Lower lobe of right lung (tissue), 2 donors: Measurements from ENCODE around the gene FUS. TPM values are rescaled to one million over a fixed set of nuclear protein-coding genes. Genes with fewer than 3 reads are reported as not detected.

Experiments used
- ATAC-seq, 2 donors: fragments of 200-7000 bp; cut with Tn5 transposase; one replicate each; pipeline ENCODE4 v1.9.1; 2020 to 2022; ENCODE audit warnings: mild to moderate bottlenecking in 2 of 2, moderate library complexity in 2 of 2
- DNase-seq: peaks from one replicate; pipeline ENCODE4 v3.0.0-alpha.2; 2020
- H3K27ac ChIP-seq: fragments of 200-600 bp; one replicate; pipeline ENCODE4 v1.8.0; 2022
- H3K27me3 ChIP-seq: fragments of 200-600 bp; one replicate; pipeline ENCODE4 v1.8.0; 2022; ENCODE audit warnings: low read depth
- H3K36me3 ChIP-seq: fragments of 200-600 bp; one replicate; pipeline ENCODE4 v1.8.0; 2022; ENCODE audit warnings: mild to moderate bottlenecking
- H3K4me1 ChIP-seq: fragments of 200-600 bp; one replicate; pipeline ENCODE4 v1.8.0; 2022
- H3K4me3 ChIP-seq: fragments of 200-600 bp; one replicate; pipeline ENCODE4 v1.8.0; 2022; ENCODE audit warnings: mild to moderate bottlenecking
- H3K9me3 ChIP-seq: fragments of 200-600 bp; one replicate; pipeline ENCODE4 v1.8.0; 2022
- CTCF ChIP-seq: fragments of 200-600 bp; IDR thresholded peaks from one replicate; pipeline ENCODE4 v1.8.0; 2022; ENCODE audit warnings: antibody characterized with exemption, mild to moderate bottlenecking
- intact Hi-C: fragments of 100-400 bp; cut with DNase I; formaldehyde crosslinking; loops from one replicate; pipeline ENCODE4 v1.11.0; 2022
- total RNA-seq: library from RNA; stranded (reverse); fragmentation: NEBNext Ultra II Directional; extraction: Animal tissue kit (Norgen Biotek cat#: 25700); gene quantifications from one replicate; pipeline ENCODE4 v1.2.1, GENCODE V29; 2021
- donor health status: DM: no; HTN: yes; CAD: no; lungs with severe emphysema.

The FUS gene
- total RNA-seq, 1 donor from 2014 or later = 179 TPM

- ATAC-seq = no peak
- DNase-seq = no peak
- intact Hi-C loops = no loop called here
- H3K36me3 ChIP-seq = peaks cover 66% of the 10 kb centered on the region
- H3K4me1 ChIP-seq = peaks cover 43% of the 10 kb centered on the region
- TF ChIP-seq CTCF = no peak
- no peaks in the 10 kb centered on the region for H3K27me3 ChIP-seq
- H3K27ac ChIP-seq = no peak overlapping the region
- H3K4me3 ChIP-seq = no peak overlapping the region
- H3K9me3 ChIP-seq = no peaks in the 10 kb centered on the region
These were observed 3.8 kb downstream of the FUS start for GRCh38 chr16:31183432-31184428.

- H3K27me3 ChIP-seq = no peaks in the 10 kb centered on the region
- no peaks in the 10 kb centered on the region for H3K9me3 ChIP-seq
- ATAC-seq = no peak
- H3K4me1 ChIP-seq = peaks cover 36% of the 10 kb centered on the region
- H3K27ac ChIP-seq = no peak overlapping the region
- no peak for DNase-seq
- intact Hi-C loops = no loop called here
- no peak overlapping the region for H3K4me3 ChIP-seq
- TF ChIP-seq CTCF = no peak
- H3K36me3 ChIP-seq = peaks cover 77% of the 10 kb centered on the region
These were observed 4.9 kb downstream of the FUS start for GRCh38 chr16:31184888-31185287.

- ATAC-seq (no peak), DNase-seq (no peak)
- Histone ChIP-seq H3K36me3 (peaks cover 82% of the 10 kb centered on the region), H3K9me3 (no peaks in the 10 kb centered on the region), H3K4me3 (no peak overlapping the region), H3K4me1 (peaks cover 36% of the 10 kb centered on the region), H3K27ac (no peak overlapping the region), H3K27me3 (no peaks in the 10 kb centered on the region)
- intact Hi-C loops = no loop called here
- no peak for TF ChIP-seq CTCF
These were observed 5.4 kb downstream of the FUS start for GRCh38 chr16:31185339-31185738.

GRCh38 chr16:31186176-31186575 is 6.2 kb downstream of the FUS start:
- no peak overlapping the region for H3K27ac ChIP-seq
- H3K9me3 ChIP-seq = no peaks in the 10 kb centered on the region
- DNase-seq (no peak), ATAC-seq (no peak)
- no peak for TF ChIP-seq CTCF
- no peak overlapping the region for H3K4me3 ChIP-seq
- peaks cover 90% of the 10 kb centered on the region for H3K36me3 ChIP-seq
- H3K4me1 ChIP-seq = peaks cover 34% of the 10 kb centered on the region
- intact Hi-C loops = no loop called here
- H3K27me3 ChIP-seq = no peaks in the 10 kb centered on the region

GRCh38 chr16:31186930-31187807 is 7.2 kb downstream of the FUS start:
- no peak overlapping the region for H3K27ac ChIP-seq
- intact Hi-C loops = no loop called here
- H3K27me3 ChIP-seq = no peaks in the 10 kb centered on the region
- no peak for ATAC-seq
- DNase-seq = no peak
- H3K4me3 ChIP-seq = no peak overlapping the region
- peaks cover 24% of the 10 kb centered on the region for H3K4me1 ChIP-seq
- H3K36me3 ChIP-seq = peaks cover 100% of the 10 kb centered on the region
- no peak for TF ChIP-seq CTCF
- H3K9me3 ChIP-seq = no peaks in the 10 kb centered on the region
